CD1c-positive myeloid dendritic cell (primary cell): ENCODE measurements around the gene IL37.
"Not testable (repeated sequence)": the region's sequence is repeated elsewhere in the genome, so short reads cannot be mapped to it uniquely, and the experiment has no call there.

ENCODE experiments used
- DNase-seq: peaks from one replicate; pipeline ENCODE4 v3.0.0-alpha.2; 2016; ENCODE audit errors: extremely low spot score

Gene IL37

DNA sequence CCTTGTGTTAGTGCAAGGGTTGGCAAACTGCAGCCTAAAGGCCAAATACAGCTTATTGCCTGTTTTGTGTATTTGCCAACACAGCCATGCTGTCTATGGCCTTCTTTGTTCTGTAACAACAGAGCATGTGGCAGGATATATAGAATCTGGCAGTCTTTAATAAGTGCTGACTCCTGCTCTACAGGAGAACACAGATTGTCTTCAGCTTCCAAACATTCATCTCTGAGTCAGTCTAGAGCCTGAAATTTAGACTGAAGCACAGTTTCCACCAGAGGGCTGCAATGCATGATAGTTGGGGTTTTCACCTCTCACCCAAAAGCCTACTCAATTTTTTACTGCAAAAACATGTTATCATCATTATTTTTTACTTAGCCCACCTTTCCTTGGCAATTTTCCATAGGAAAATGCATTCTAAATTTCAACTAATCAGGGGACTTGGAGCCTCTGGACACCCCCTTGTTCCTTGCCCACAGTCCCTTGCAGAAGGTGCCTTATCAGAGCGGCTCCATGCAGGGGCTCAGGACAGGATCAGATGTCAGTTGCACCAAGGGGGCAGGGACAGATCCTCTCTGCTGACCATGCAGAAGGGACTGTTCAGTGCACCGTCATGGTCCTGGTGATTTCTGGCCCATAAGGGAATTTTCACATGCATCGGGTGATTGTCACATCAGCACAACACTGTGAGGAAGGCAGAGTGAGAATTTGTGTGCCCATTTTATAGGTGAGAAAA is 12.4 kb downstream of the IL37 start:
- DNase-seq: no peak

DNA sequence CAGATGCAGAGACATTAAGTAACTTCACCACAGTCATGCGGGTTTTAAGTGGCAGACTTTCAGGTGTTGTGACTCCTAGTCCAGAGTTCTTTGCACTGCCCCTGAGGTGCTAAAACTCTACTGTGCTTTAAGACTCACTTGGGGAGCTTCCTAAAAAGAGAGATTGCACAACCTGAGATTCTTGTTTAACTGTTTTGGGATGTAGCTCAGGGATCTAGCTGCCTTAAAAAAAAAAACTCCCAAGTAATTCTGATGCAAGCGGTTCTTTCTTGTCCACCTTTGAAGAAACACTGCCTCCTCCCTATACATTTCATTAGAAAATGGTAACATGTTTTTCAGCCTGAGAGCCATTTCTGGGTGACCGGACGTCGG is 13.0 kb downstream of the IL37 start:
- peak; percentile 8 for DNase-seq

DNA sequence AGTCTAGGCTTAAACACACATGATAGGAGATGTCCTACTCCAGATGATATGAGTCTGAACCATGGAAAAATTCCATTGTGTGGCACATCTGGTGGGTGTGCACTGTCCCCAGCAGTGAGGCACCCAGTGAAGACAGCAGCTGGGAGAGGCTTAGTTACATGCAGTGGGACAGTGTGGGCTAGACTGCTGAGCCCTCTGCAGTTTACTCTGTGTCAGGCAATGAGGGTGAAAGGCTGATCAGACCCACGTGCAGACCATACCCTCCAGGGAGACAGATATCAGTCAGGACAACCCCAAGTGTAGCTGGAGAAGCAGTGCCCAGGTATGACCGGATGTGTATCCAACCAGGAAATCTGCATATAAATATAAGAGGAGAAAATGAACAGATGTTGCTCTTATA is 13.4 kb downstream of the IL37 start:
- DNase-seq: no peak

DNA sequence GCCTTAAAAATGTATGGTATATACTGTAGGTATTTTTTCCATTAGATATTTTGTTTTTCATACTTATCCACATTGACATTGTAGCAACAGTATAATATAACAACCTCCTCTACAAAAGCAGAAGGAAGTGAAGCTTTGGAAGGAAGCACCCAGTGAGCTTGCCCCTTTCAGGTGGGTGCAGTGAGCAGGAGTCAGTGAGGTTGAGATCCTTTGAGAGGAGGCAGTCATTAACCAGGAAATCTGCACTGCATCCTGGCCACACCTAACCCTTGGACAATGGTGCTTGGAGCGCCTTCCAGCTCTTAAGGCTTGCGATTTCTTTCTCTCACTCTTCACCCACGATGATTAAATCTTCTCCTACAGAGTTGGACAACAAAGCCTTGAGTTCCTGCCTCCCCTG is 13.9 kb downstream of the IL37 start:
- no peak for DNase-seq

DNA sequence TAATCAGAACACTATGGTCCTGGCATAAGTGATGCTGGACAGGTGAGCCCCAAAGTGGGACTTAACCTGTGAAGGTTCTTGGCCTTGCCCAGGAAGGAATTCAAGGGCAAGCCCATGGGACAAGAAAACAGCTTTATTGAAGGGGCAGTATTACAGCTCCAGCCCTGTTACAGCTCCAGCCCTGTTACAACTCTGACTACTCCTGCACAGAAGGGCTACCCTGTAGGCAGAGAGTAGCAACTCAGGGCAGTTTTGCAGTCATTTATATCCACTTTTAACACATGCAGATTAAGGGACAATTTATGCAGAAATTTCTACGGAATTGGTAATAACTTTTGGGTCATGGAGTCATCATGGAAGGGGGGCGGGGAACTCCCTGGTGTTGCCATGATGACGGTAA is 15.7 kb downstream of the IL37 start:
- DNase-seq: no peak

DNA sequence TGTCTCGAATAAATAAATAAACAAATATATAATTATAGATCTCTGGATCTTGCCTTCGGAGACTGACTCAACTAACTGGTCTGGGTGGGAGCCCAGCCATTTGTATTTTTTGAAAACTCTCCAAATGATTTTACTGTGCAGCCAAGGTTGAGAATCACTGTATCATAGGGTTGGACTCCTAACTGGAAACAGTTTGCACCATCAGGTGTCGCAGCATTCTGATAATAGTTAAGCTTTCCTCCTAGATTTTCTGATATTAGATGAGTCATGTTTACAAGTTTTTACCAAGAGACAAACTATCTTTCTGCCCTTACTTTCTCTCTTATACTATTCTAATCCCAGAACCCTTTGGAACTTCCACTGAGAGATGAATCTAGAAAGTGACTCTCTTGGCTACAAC is 16.8 kb downstream of the IL37 start:
- DNase-seq: no peak

DNA sequence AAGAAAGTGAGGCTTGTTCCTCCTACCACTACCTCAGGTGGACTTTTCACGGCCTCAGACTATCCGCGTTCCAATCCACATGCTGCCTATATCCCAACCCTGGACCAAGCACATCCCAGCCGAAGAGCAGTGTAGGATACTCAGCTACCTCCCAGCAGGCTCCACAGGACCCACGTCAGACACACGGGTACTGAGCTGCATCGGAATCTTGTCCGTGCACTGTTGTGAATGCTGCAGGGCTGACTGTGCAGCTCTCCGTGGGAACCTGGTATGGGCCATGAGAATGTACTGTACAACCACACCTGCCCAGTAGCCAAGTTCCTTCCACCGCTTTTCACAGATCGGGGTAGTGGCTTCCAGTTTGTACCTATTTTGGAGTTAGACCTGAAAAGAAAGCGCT is 22.3 kb downstream of the IL37 start:
- DNase-seq: no peak

DNA sequence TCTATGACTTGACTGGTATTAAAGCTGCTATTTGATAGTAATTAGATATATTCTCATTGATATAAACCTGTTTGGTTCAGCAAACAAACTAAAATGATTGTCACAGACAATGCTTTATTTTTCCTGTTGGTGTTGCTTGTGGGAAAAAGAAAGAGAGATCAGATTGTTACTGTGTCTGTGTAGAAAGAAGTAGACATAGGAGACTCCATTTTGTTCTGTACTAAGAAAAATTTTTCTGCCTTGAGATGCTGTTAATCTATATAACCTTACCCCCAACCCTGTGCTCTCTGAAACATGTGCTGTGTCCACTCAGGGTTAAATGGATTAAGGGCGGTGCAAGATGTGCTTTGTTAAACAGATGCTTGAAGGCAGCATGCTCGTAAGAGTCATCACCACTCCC is 23.2 kb downstream of the IL37 start:
- DNase-seq: not testable (repeated sequence)

DNA sequence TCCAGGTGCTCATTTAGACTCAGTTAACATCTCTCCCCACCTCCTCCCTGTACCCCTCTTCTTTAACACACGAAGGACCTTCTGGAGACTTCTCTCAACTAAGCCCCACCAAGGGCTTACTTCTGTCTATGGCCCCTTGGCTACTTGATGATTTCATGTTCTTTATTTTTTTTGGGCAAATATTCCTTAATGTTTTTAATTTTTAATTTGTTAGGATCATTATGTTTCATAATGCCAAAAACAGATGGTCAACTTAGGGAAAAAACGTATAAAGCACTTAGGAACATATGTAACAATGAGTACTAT is 25.9 kb downstream of the IL37 start:
- no peak for DNase-seq

DNA sequence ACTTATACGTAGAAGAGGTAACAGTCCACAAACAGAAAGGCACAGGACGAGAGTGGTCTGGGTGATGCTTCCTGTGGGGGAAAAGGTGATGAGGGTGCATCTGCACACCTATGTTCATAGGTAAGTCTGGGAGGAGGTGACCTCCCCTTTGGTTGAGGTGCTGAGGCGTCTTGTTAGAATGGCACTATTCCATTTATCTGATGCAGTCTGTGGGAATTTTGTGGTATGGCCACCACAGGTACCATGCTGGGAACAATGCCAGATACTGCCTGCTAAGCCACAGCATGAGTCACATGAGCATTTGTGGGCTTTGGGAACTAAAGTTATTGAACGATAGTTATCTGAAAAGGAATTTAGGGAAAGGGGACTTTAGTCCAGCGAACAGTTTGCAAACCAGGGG is 27.9 kb downstream of the IL37 start:
- DNase-seq: no peak

DNA sequence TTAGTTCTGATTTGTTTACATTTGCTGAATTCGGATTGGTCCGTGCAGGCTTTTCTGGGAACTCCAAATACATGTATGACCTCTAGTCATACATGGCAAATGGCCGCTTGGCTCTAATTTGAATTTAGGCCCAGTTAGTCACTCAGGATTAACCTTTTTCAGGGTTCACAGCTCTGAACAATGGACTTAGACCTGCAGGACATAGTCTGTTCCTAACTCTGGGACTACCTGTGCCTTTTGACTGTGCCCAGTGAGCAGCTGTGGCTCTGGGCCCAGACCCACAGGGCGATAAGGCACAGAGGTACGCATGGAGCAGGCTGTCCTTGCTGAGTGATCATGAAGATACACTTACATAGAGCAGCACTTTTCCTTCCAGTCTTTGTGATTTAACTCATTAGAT is 28.5 kb downstream of the IL37 start:
- DNase-seq: no peak

DNA sequence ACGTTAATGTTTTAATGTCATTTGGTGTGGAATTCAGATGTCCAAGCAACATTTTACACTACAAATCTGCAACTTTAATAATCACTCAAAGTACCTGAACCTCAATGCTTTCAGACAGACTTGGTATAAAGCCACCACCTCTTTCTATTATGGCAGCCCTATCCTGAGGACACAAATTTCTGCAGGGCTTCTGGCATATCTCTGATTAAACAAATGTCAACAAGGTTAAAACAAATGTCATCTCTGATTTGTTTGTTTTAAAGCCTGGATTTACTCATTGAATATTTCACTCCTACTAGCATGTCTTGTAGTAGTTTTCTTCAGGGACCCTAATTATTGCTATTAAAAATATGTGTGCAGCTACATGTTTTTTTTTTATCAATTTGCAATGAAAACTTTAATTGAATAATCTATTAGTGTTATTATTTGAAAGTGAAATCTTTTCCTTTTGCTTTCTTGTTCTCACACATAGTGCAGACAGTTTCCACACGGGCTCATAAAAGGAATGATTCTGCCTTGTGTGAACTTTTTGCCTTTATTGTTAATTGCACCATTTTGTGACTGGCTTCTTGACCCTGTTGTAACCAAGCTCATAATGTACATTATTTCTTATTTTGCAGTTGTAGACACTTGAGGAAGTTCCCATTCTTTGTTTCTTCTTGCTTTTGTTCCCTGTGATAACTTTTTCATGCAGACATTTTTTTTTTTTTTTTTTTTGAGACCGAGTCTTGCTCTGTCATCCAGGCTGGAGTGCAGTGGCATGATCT is 30.1 kb downstream of the IL37 start:
- DNase-seq: no peak

DNA sequence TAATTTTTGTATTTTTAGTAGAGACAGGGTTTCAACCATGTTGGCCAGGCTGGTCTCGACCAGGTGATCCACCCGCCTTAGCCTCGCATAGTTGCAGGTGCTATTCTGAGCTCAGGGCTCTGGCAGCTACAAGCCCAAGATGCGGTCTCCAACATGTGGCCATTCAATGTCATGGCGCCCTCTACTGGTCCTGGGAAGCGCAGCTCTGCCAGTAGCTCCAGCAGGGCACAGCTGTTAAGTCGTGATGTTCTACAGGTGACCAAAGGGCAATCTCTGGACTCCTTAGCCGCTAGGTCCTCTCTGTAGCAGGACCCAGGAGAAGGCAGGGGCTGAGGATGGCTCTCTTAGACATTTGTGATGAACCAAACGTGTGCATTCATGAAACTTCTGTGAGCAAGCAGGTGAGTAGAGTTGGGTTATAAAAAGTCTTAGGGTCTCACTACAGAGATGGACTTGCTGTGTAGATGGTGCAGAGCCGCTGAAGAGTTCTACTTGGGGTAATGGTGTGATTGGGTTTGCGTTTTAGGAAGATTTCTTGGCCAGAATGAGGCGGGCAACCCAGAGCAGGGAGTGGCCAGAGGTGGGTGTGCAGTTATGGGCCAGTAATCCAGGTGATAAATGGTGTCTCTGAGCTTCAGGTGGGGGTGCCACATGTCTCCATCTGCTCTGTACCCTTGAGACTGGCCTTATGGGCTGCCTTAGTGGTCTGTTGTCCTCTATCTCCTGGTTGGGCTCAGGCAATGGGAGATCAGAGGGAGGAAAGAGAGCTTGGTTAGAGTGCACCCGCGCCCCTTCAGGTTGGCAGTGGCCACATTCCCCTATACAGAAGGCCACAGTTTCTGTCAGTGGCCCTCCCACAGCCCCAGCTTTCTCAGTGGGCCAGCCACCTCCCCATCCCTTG is 31.0 kb downstream of the IL37 start:
- DNase-seq: peak; percentile 85

DNA sequence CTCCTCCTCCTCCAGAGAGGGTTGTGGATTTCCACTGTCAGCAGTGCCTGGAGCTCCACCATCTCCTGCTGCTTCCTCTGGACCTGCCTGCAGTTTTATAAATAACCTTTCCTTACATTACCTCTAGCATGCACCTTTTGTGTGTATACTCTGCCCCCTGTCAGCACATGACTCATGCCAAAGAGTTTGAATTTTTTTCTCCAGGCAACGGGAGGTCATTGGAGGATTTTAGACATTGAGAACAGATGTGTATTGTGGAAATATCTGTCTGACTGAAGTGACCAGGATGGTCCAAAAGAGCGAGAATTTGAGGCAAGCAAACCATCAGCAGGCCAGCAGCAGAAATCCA is 31.7 kb downstream of the IL37 start:
- DNase-seq: no peak

DNA sequence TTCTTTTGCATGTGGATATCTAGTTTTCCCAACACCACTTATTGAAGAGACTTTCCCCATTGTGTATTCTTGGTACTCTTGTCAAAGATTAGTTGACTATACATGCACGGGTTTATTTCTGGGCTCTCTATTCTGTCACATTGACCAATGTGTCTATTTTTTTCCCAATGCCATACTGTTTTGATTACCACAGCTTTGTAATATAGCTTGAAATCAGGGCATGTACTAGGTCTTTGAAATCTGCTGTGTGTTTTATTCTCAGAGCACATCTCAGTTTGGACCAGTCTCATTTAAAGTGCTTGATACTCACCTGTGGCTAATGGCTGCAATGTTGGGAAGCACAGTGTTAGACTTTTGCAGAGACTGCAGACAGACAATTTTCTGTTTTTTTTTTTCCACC is 34.0 kb downstream of the IL37 start:
- no peak for DNase-seq

DNA sequence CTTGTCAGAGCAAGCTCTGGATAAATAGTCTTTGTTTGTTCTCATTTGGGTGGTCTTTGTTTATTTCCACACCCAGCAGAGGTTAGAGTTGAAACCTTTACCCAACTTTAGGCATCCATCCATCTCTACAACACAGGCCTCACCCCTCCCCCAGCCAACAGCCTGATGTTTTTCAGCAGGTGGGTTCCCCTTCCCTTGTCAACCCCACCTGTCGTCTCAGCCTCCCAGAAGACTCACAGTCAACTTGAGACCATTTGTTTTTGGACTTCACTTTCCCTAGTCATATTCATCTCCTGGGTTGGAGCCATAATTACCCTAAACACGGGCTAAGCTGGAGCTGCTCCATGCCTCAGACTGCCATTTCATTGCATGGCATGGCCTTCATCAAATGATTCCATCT is 35.1 kb downstream of the IL37 start:
- no peak for DNase-seq

DNA sequence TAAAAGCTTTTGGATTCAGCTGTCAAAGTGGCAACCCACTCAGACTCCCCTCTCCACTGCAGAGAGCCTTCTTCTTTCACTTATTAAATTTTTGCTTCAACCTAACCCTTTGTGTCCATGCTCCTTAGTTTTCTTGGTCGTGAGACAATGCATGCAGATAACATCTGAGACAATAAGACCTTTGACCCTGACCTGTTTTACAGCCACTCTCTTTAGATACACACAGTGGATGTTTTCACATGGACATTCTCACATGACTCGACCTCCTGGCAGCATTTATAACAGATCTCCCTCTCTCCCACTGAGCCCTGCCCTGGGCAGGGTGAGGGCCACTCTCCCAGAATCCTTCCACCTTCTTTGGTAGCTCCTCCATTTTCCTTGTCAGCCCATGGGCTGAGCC is 36.4 kb downstream of the IL37 start:
- DNase-seq: no peak

DNA sequence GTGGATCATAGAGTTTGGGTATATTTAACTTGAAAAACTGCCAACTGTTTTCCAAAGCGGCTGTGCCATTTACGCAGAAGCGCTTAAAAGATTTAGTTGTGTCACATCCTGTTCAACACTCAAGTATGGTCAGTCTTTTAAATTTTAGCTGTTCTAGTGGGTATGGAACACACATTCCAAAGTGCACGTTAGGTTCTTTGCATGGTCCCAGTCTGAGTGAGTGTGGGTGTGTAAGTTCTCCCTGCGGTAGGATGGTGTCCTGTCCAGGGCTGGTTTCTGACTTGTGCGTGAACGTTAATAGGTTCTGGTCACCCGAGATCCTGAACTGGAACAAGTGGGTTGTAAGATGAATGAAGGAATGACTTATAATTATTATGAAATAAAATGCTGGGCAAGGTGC is 38.5 kb downstream of the IL37 start:
- no peak for DNase-seq

DNA sequence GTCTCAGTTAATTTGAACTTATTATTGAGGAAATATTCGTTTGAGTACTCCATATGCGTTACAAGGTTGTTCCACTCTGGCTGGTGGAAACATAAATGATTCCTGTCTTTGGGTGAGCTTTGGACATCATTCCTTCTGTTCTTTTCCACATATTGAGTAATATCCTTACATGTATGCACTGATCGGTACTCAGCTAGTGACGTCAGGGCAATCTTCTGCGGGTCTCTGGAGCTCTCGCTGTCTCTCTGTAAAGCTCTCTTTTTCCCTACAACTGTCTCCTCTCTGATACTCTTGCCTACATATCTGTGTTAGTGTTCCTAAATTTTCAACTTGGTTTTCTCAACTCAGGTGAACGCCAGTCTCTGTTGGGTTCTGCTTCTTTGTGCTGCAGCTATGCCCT is 43.4 kb downstream of the IL37 start:
- DNase-seq: no peak

DNA sequence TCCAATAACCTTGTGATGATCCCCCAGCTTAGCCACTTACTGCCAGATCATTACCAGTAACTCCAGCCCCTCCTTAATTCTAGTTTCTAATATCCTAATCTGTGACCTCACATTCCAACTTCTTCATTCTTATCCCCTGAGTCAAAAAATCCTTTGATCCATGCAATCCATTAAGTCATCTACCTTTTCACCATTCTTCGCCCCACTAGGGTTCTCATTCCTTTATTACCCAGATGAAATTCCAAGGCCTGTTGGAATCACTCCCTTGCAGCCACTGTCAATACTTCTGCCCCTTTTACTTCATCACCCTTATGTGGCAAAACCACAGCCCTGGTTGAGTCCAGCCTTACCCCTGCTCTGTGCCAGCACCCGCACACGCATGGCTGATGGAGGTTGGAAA is 46.5 kb downstream of the IL37 start:
- no peak for DNase-seq

DNA sequence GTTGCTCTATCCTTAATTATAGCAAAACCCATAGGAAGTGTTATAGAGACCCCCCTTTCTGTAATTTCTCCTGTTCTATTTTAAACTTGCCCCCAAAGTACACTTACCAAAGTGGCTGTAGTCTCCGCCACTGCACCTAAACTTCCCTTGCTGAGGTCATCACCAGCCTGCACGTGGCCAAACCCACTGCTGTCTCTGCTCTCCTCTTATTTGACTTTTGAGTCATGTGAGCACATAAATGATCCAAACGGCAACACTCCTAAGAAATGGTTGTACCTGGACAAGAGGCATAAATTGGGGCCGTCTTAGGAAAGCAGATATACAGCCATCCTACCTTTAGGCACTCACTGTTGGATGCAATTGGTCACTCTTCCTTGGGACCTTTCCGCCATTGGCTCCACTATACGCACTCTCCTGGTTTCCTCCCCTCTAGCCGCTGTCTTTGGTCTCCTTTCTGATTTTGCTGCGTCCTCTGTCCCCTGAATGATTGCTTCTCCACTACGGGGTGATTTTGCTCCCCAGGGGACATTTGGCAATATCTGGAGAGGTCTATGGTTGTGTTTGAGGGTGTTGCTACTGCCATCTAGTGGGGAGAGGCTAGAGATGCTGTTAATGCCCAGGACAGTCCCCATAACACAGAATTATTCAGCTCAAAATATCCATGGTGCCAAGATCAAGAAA is 47.6 kb downstream of the IL37 start:
- peak; percentile 63 for DNase-seq

DNA sequence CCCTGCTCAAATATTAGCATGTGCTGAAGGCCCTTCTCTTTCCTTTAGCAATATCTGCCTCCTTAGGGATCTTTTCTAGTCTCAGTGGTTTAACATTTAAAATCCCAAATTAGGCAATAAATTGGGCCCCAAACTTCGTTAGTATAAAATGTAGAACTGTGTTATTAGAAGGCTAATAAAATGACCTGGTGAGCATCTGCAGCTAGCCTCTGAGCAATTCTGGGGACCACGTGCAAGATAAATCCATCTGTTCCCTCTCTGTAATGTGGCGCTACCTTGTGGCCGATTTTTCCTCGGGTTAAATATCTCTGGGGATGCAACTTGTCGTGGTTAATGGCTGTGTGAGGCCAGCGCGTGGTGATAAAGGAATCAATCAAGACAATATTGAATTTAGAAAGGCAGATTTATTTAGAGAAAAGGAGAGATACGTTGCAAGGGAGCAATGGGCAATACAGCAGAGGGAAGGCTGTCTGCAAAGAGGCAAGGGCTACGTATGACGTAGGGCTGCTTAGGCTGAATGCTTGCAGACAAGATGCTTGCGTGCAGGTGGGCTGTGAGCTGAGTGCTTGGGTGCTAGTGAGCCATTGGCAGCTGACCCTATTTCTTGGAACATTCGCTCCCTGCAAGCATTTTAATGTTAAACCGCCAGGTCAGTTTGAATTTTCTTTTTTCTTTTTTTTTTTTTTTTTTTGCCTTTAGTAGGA is 48.3 kb downstream of the IL37 start:
- no peak for DNase-seq
